Mucosa of stomach (tissue), 1 donor: ENCODE results near the gene ADAMTSL3.
"Not testable (repeated sequence)": the region's sequence is repeated elsewhere in the genome, so short reads cannot be mapped to it uniquely, and the experiment has no call there.

Experiments used
- H3K27me3 ChIP-seq: one replicate; pipeline ENCODE4 v1.7.0; 2013; ENCODE audit warnings: mild to moderate bottlenecking, low read length; ENCODE audit not compliant: control insufficient read depth, insufficient read depth
- H3K36me3 ChIP-seq: one replicate; pipeline ENCODE4 v1.7.0; 2013; ENCODE audit warnings: low read length; ENCODE audit not compliant: control insufficient read depth, insufficient read depth
- H3K4me1 ChIP-seq: one replicate; pipeline ENCODE4 v1.7.0; 2013; ENCODE audit warnings: mild to moderate bottlenecking, low read length; ENCODE audit not compliant: control insufficient read depth, insufficient read depth
- H3K4me3 ChIP-seq: one replicate; pipeline ENCODE4 v1.7.0; 2013; ENCODE audit warnings: low read length
- H3K9ac ChIP-seq: one replicate; pipeline ENCODE4 v1.7.0; 2013; ENCODE audit warnings: mild to moderate bottlenecking, low read length, moderate library complexity
- H3K9me3 ChIP-seq: one replicate; pipeline ENCODE4 v1.7.0; 2013; ENCODE audit warnings: mild to moderate bottlenecking, low read length, moderate library complexity; ENCODE audit not compliant: control insufficient read depth
- donor health status: Pancreatic carcinoma.

Gene ADAMTSL3

DNA sequence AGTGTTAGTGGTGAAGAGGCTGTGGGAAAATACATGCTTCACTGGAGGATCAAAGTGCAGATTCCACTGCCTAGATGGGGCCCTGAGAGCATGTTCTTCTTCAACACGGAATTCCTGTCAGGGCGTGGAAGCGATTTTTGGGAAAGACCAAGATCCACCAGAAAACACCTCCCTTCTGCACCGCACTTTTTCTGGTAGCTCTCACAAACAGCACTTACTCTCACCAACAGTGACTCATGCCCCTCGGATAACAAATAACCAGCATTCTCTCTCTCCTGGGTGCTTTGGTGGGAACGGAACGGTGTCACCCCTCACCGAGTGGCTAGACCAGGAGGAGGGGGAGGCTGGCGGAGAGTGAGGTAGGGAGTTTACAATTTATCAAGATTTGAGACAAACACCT is 40.1 kb downstream of the ADAMTSL3 start:
- H3K4me3 ChIP-seq = no peak overlapping the region
- H3K9me3 ChIP-seq = no peaks in the 10 kb centered on the region
- H3K27me3 ChIP-seq = no peaks in the 10 kb centered on the region
- no peaks in the 10 kb centered on the region for H3K36me3 ChIP-seq
- H3K4me1 ChIP-seq = no peaks in the 10 kb centered on the region
- no peak overlapping the region for H3K9ac ChIP-seq

DNA sequence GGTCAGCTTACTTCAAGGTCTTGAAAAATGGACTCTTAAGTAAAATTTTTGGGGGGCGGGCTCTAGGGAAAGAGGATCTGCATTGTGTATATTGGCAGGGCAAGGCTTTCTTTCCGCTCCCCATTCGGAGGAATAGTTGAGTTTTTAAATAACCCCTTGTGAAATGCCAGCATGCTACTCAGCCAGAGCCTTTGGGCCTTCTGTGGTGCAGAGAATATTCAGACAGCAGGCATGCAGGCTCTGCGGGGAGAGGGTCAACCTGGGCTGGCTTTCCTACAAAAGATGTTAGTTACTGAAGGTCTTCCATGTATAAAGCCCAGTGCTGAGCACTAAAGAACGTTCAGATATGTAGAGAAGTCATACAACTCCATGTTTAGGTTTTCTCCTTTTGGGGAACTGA is 40.6 kb downstream of the ADAMTSL3 start:
- Histone ChIP-seq H3K36me3 (no peaks in the 10 kb centered on the region), H3K4me1 (no peaks in the 10 kb centered on the region), H3K9ac (no peak overlapping the region), H3K4me3 (no peak overlapping the region), H3K27me3 (no peaks in the 10 kb centered on the region), H3K9me3 (no peaks in the 10 kb centered on the region)

DNA sequence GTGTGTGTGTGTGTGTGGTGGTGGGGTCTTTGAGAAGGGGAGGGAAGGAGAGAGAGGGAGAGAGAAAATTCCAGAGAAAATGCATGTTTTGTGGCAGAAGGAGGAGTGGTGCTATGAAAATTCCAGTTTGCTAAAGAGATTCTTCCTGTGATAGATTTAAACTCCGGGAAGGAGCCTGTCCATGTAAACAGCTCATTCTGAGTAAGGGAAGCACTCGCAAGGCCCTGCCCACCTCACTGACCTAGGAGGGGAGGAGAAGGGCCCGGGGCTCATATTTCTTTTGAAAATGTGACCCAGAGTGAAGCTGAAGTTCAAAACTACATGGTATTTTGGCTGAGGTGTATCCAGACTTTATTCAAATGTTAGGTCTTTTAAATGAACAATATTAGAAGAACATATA is 41.3 kb downstream of the ADAMTSL3 start:
- Histone ChIP-seq H3K9ac (no peak overlapping the region), H3K4me3 (no peak overlapping the region), H3K36me3 (no peaks in the 10 kb centered on the region), H3K27me3 (no peaks in the 10 kb centered on the region), H3K4me1 (no peaks in the 10 kb centered on the region), H3K9me3 (no peaks in the 10 kb centered on the region)

DNA sequence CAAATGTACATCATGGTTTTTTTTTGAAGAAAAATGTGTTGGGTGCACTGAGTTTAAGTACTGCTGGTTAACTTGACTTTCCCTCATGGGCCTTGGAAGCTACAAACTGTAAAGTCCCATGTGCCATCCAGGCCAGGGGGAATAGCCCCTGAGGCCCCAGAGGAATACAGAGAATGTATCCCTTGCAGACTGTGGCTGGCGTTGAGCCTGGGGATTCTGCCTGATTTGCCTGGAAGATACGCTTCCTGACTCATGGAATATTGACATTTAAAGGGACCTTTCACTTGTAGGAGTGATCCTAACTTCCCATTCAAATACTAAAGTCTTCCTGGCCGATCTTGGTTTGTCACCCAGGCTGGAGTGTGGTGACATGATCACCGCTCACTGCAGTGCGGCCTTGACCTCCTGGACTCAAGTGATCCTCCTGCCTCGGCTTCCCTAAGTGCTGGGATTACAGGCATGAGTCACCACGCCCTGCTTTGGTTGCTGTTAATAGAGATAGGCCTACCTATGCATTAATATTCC is 42.0 kb downstream of the ADAMTSL3 start:
- Histone ChIP-seq H3K36me3 (no peaks in the 10 kb centered on the region), H3K4me3 (no peak overlapping the region), H3K9ac (no peak overlapping the region), H3K27me3 (no peaks in the 10 kb centered on the region), H3K9me3 (no peaks in the 10 kb centered on the region), H3K4me1 (no peaks in the 10 kb centered on the region)

DNA sequence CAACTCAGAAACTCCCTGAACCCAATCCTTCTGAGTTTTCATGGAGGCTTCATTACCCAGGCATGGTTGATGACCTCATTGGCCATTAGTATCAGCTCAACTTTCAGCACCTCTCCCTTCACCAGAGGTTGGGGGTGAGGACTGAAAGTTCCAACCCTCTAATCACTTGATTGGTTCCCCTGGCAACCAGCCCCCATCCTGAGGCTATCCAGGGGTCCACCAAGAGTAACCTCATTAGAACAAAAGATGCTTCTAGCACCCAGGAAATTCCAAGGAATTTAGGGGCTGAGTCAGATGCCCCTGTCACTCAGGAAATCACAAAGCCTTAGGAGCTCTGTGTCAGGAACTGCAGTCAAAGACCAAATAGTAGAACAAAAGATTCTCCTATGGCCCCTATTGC is 43.8 kb downstream of the ADAMTSL3 start:
- Histone ChIP-seq H3K4me3 (no peak overlapping the region), H3K9me3 (no peaks in the 10 kb centered on the region), H3K36me3 (no peaks in the 10 kb centered on the region), H3K9ac (no peak overlapping the region), H3K27me3 (no peaks in the 10 kb centered on the region), H3K4me1 (no peaks in the 10 kb centered on the region)

DNA sequence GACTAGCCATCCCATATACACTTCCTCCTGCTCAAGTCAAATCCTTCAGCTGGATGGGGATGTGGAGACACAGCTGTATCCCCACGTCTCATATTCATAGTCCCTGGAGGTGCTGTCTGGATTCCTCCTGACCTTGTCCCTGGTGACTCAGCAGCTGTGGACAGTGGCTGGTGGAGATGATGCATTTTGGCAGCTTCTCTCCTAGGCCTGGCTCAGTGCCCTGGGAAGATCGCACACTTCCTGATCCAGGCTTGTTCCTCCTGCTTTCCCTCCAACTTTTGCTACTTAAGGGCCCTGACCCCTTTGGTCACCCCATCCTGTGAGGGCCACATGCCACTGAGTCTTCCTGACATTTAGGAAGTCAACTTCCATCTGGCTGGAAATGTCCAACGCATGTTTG is 44.4 kb downstream of the ADAMTSL3 start:
- no peaks in the 10 kb centered on the region for H3K4me1 ChIP-seq
- H3K4me3 ChIP-seq = no peak overlapping the region
- no peaks in the 10 kb centered on the region for H3K36me3 ChIP-seq
- no peak overlapping the region for H3K9ac ChIP-seq
- no peaks in the 10 kb centered on the region for H3K27me3 ChIP-seq
- no peaks in the 10 kb centered on the region for H3K9me3 ChIP-seq

DNA sequence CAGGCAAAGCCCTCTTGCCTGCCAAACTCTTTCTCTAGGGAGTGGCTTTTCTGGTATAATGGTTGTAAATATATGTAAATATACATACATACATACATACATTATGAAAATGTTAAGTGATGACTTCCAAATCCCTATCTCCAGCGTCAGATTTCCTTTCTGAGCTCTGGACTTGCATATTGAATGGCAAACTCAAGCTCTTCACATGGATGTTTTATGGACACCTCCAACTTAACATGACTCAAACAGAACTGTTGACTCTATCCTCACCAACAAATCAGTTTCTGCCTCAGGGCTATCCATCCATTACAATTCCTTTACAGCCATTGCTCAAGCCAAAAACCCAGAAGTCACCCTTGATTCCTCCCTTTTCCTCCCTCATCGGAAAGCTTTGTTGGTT is 45.1 kb downstream of the ADAMTSL3 start:
- no peak overlapping the region for H3K4me3 ChIP-seq
- no peak overlapping the region for H3K9ac ChIP-seq
- H3K9me3 ChIP-seq = no peaks in the 10 kb centered on the region
- no peaks in the 10 kb centered on the region for H3K27me3 ChIP-seq
- H3K36me3 ChIP-seq = no peaks in the 10 kb centered on the region
- no peaks in the 10 kb centered on the region for H3K4me1 ChIP-seq

DNA sequence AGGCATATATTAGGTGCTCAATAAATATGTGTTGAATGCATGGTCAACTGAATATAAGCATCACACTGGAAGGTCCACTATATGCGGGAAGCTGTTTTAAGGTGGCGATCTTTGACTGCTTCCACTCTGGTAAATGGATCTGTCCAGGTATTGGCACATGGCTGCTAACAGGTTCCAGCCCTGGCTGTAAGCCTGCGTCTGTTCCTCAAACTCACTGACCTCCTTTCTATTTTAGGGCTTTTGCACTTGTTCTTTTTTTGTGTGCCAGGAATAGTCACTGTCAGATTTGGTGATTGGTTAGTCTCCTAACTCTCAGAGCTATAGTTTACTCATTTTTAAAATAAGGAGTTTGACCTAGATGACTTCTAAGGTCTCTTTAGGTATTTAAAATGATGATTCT is 46.2 kb downstream of the ADAMTSL3 start:
- no peak overlapping the region for H3K9ac ChIP-seq
- H3K27me3 ChIP-seq = no peaks in the 10 kb centered on the region
- H3K4me1 ChIP-seq = no peaks in the 10 kb centered on the region
- H3K36me3 ChIP-seq = no peaks in the 10 kb centered on the region
- no peak overlapping the region for H3K4me3 ChIP-seq
- H3K9me3 ChIP-seq = no peaks in the 10 kb centered on the region

DNA sequence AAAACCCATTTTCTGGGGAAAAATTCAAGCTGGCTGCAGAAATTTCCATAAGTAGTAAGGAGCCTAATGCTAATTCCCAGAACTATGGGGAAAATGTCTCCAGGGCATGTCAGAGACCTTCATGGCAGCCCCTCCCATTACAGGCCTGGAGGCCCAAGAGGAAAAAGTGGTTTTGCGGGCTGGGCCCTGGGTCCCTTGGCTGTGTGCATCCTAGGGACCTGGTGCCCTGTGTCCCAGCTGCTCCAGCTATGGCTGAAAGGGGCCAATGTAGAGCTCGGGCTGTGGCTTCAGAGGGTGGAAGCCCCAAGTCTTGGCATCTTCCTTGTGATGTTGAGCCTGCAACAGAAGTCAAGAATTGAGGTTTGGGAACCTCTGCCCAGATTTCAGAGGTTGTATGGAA is 48.4 kb downstream of the ADAMTSL3 start:
- H3K9me3 ChIP-seq, H3K4me3 ChIP-seq, H3K9ac ChIP-seq, H3K36me3 ChIP-seq, H3K4me1 ChIP-seq, H3K27me3 ChIP-seq: not testable (repeated sequence)

DNA sequence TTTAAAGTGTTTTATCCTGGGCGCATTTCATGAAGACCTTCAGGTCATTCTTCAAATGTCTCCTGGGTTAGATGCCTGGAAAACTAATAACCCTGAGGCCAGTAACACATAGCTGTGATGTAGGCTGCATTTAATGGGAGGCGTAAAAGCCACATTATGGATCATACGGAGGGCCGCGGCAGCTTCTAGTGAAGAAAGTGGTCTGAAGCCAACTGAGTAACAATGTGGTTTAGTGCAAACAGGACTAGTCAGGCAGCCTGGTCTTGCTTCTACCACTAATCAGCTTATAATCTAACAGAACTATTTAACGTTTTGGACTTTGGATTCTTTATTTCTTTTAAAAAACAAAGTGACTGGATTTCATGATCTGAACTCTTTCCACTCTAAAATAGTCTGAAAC is 54.4 kb downstream of the ADAMTSL3 start:
- Histone ChIP-seq H3K4me1 (no peaks in the 10 kb centered on the region), H3K9ac (no peak overlapping the region), H3K4me3 (no peak overlapping the region), H3K9me3 (no peaks in the 10 kb centered on the region), H3K27me3 (no peaks in the 10 kb centered on the region), H3K36me3 (no peaks in the 10 kb centered on the region)

DNA sequence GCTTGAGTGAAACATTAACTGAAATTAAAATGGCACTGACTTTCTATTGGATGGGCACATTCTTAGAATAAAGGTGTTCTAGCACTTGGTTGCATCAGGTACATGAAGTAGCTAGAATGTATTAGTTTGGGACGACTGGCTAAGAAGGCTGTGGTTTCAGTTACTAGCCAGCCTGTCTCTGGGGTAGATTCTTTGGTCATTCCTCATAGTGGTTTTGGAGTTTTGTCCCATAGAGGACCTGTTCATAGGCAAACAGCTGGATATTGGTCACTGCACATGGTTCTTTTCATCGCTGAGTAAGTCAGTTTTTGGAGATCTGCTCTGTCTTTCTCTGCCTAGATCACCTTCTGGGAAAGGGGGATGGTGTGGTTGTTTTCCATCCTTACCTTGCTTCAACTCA is 55.3 kb downstream of the ADAMTSL3 start:
- no peaks in the 10 kb centered on the region for H3K9me3 ChIP-seq
- no peaks in the 10 kb centered on the region for H3K4me1 ChIP-seq
- no peaks in the 10 kb centered on the region for H3K36me3 ChIP-seq

DNA sequence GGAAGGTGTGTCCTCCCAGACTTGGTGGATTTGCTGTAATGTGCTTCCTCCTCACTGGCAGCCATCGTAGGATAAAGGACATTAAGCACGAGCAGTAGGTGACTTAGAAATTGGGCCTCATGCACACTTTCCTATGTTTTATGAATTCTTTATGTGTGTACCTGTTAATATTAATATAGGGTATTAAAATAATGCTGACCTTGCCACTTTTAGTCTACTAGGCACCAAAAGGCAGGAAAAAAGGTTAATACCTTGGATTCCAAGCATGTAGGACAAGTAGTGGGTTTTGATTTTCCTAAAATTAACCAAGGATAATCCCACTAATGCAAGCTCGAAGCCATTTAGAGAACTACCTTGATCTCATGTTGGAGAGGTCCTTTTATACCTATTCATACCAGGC is 55.9 kb downstream of the ADAMTSL3 start:
- H3K36me3 ChIP-seq = no peaks in the 10 kb centered on the region
- H3K9me3 ChIP-seq = no peaks in the 10 kb centered on the region
- H3K4me3 ChIP-seq = no peak overlapping the region
- H3K27me3 ChIP-seq = no peaks in the 10 kb centered on the region
- H3K9ac ChIP-seq = no peak overlapping the region
- no peaks in the 10 kb centered on the region for H3K4me1 ChIP-seq

More for the DNA sequence above, 55.3 kb downstream of the ADAMTSL3 start:
- Histone ChIP-seq H3K27me3 (no peaks in the 10 kb centered on the region), H3K9ac (no peak overlapping the region), H3K4me3 (no peak overlapping the region)

DNA sequence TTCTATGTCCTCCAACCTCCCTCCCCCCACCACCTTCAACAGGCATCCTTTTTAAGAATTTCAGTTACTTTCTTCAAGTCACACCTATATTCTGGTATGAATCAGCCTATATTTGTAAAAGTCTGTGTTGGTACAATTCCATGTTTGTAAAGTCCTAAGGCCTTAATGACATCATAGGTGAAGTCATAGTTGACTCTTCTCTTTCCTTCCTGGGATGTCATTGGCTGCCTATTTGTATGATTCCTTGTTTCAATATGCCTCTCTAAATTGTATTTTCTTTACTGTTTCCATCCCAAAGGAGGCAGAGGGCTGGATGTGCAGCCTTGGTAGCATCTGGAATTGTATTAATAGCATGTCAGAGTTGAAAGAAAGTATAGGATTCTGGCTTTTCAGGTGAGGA is 56.5 kb downstream of the ADAMTSL3 start:
- Histone ChIP-seq H3K36me3 (no peaks in the 10 kb centered on the region), H3K9me3 (no peaks in the 10 kb centered on the region), H3K9ac (no peak overlapping the region), H3K27me3 (no peaks in the 10 kb centered on the region), H3K4me3 (no peak overlapping the region), H3K4me1 (no peaks in the 10 kb centered on the region)
